NB4 (cell line): ENCODE data around the gene LRIG1.

ENCODE experiments used
- DNase-seq: peaks from one replicate; pipeline ENCODE4 v3.0.0; 2010; ENCODE audit warnings: low read depth
- H3K4me3 ChIP-seq: one replicate; pipeline ENCODE4 v1.5.1; 2011; ENCODE audit warnings: mild to moderate bottlenecking, low read depth, low read length, moderate library complexity
- MAX ChIP-seq: IDR thresholded peaks from 2 replicates; pipeline ENCODE4 v1.6.1; 2011; ENCODE audit warnings: low read depth, low read length
- MYC ChIP-seq: IDR thresholded peaks from 2 replicates; pipeline ENCODE4 v1.6.1; 2011; ENCODE audit warnings: low read depth, low read length
- POLR2A ChIP-seq: IDR thresholded peaks from 2 replicates; pipeline ENCODE4 v1.6.1; 2011; ENCODE audit warnings: mild to moderate bottlenecking; ENCODE audit not compliant: insufficient read length; ENCODE audit errors: extremely low read depth
- TF ChIP-seq, protein P1 (sequence below): IDR thresholded peaks from one replicate; pipeline ENCODE4 v1.5.1; 2012; ENCODE audit warnings: low read depth, low read length

Gene LRIG1

GRCh38 chr3:66466606-66467270 is 34.1 kb downstream of the LRIG1 start:
- DNase-seq, result no peak
- H3K4me3 ChIP-seq, result no peak overlapping the region
- TF ChIP-seq MAX (no peak), POLR2A (no peak), MYC (no peak)
- TF ChIP-seq, protein P1, sequence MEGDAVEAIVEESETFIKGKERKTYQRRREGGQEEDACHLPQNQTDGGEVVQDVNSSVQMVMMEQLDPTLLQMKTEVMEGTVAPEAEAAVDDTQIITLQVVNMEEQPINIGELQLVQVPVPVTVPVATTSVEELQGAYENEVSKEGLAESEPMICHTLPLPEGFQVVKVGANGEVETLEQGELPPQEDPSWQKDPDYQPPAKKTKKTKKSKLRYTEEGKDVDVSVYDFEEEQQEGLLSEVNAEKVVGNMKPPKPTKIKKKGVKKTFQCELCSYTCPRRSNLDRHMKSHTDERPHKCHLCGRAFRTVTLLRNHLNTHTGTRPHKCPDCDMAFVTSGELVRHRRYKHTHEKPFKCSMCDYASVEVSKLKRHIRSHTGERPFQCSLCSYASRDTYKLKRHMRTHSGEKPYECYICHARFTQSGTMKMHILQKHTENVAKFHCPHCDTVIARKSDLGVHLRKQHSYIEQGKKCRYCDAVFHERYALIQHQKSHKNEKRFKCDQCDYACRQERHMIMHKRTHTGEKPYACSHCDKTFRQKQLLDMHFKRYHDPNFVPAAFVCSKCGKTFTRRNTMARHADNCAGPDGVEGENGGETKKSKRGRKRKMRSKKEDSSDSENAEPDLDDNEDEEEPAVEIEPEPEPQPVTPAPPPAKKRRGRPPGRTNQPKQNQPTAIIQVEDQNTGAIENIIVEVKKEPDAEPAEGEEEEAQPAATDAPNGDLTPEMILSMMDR, result no peak

DNA sequence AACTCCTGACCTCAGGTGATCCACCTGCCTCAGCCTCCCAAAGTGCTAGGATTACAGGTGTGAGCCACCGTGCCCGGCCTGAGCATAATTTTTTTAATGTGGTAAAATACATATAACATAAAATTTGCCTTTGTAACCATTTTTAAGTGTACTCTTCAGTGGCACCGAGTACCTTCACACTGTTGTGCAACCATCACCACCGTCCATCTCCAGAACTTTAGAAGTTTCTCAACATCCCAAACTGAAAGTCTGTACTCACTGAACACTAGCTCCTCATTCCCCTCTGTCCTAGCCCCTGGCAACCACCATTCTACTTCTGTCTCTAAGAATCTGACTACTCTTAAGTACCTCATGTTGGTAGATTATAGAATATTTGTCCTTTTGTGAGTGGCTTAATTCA is 35.2 kb downstream of the LRIG1 start:
- no peak overlapping the region for H3K4me3 ChIP-seq
- no peak for TF ChIP-seq POLR2A
- no peak for TF ChIP-seq MAX
- DNase-seq, result no peak

DNA sequence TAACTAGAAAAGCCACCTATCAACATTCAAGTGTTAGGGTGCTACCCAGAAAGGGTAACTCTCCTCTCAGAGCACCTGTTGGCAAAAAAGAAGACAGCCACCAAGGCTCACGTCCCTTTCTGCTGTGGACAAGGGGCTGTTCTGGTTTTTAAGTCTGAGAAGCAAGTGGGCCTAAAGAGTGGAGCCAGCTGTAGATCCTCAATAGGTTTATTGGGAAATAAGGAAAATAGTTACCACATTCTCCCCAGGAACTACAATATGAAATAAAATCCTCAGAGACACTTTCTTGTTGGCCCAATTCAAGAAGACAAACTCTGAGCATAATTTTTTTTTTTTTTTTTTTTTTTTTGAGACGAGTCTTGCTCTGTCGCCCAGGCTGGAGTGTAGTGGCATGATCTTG is 35.8 kb downstream of the LRIG1 start:
- TF ChIP-seq MYC (no peak), POLR2A (no peak), MAX (no peak)
- TF ChIP-seq, protein P1, result no peak
- no peak overlapping the region for H3K4me3 ChIP-seq
- DNase-seq, result no peak

GRCh38 chr3:66464512-66464894 is 36.3 kb downstream of the LRIG1 start:
- TF ChIP-seq POLR2A (no peak), MYC (no peak), MAX (no peak)
- TF ChIP-seq, protein P1, result no peak
- DNase-seq, result peak; percentile 11
- no peak overlapping the region for H3K4me3 ChIP-seq

DNA sequence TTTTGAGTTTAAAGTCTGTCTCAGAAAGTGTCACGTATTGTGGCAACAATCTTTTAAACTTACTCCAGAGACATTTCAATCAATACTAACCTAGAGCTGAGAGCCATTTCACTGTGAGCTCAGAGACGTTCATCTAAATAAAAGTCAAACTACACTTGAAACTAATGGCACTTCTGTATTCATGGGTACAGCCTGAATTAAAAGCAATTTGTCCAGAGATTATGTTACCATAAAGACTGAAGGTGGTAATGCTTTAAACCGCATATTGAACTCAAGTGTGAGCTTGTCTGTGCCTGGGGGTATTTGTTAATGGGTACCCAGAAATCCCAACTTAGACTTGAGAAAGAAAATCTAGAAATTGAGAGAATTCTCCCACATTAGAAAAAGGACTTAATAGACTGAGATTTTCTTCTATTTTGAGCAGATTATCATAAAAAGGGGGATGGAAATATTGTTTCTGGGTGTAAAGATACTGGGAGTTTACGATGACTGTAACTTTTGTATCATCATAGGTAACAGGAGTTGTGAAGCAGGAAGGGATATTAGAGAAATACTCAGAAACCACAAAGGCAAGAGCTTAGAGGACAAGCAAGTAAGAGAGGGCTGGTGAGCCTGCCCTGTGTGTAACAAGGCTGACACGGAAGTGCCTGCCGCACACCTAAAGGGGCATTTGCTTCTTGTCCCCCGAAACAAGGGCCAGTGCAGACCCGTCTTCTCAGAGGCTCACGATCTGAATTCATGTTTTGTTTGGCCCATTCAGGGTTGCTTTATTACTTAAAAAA is 36.9 kb downstream of the LRIG1 start:
- no peak for TF ChIP-seq MAX
- TF ChIP-seq, protein P1, result no peak
- DNase-seq, result no peak
- no peak overlapping the region for H3K4me3 ChIP-seq

DNA sequence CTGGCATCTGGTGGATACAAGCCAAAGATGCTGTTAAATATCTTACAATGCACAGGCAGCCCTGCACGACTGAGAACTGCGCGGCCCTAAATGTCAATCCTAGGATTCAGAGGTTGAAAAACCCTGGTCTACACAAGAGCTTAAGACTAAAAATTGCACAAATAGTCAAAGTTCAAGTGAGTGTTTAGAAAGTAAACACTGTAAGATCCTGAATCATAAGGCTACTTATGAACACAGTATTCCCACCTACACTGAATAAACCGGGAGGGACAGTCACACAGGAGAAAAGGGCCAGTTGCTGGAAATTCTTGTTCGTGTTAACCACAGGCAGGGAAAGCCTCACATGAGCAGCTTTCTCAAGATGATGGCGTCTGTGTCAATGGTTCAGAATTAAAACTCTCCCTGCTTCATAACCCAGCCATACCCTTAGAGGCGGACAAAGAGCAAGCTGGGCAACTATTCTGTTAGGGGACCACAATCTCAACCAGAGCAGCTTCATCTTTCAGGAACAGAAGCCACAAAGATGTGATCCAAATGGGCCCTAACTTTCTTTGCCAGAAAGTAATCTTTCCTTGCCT is 37.7 kb downstream of the LRIG1 start:
- no peak overlapping the region for H3K4me3 ChIP-seq
- TF ChIP-seq POLR2A (no peak), MYC (no peak), MAX (no peak)
- TF ChIP-seq, protein P1, result no peak
- no peak for DNase-seq
